ENCODE results near the gene PPM1G. TPM values are rescaled to one million over a fixed set of nuclear protein-coding genes. Genes with fewer than 3 reads are reported as not detected.

Gene PPM1G
- total RNA-seq, 1 experiment from 2014 or later: 140 TPM

DNA sequence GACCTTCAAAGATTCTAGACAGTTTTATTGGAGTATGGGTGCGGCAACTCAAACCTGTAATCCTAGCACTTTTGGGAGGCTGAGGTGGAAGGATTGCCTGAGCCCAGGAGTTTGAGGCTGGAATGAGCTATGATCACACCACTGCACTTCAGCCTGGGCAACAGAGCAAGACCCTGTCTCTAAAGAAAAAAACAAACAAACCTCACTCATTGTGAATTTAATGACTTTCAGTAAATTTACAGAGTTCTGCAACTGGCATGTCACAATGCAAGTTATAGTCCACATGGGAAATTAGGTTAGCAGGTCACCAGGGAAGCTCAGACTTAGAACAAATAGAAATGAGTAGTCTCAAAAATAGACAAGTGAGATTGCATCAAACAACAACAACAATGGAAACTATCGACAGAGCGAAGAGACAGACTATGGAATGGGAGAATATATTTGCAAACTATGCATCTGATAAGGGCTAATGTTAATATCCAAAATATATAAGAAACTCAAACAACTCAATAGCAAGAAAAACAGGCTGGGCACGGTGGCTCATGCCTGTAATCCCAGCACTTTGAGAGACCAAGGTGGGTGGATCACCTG lies 12.4 kb upstream of the PPM1G start:
- ChIA-PET POLR2A (no interaction called here), RAD21 (ENCODE audit: low non-redundant PET in 1 of 2, low total read pairs in 2 of 2, uncharacterized antibody in 2 of 2, unreplicated experiment in 2 of 2) (no interaction called here), CTCF (no interaction called here)
- ATAC-seq (no peak), DNase-seq (ENCODE audit: low read depth, low spot score) (no peak)
- H3K79me2 ChIP-seq (ENCODE audit: insufficient read depth, low read length): no peaks in the 10 kb centered on the region
- no peak overlapping the region for H3K9ac ChIP-seq (ENCODE audit: low read length)
- H3K4me2 ChIP-seq (ENCODE audit: low read length): no peak overlapping the region
- peaks cover 0 to 4% of the 10 kb centered on the region in 2 experiments; a peak in 2 of 4 replicates for H3K4me1 ChIP-seq (ENCODE audit: control insufficient read depth in 1 of 2, insufficient read depth in 2 of 2, low read length in 2 of 2)
- no peaks in the 10 kb centered on the region for H3K9me2 ChIP-seq (ENCODE audit: insufficient read depth)
- intact Hi-C loops (cut with micrococcal nuclease): loop anchor here (10.0 kb wide), 1 partner anchor 163 kb away; the partner anchor contains the start of gene ZNF512
- H3K27ac ChIP-seq (ENCODE audit: low read depth, low read length): no peak overlapping the region
- H3K36me3 ChIP-seq (ENCODE audit: control insufficient read depth in 1 of 2, insufficient read depth in 2 of 2, low read length in 2 of 2): no peaks in the 10 kb centered on the region
- TF ChIP-seq ELF1 (IDR thresholded peaks at IDR 0.05; ENCODE audit: borderline replicate concordance, low read depth): no peak
- no peak for TF ChIP-seq EGR1 (IDR thresholded peaks at IDR 0.05; ENCODE audit: low read depth)
- TF ChIP-seq, protein P1, sequence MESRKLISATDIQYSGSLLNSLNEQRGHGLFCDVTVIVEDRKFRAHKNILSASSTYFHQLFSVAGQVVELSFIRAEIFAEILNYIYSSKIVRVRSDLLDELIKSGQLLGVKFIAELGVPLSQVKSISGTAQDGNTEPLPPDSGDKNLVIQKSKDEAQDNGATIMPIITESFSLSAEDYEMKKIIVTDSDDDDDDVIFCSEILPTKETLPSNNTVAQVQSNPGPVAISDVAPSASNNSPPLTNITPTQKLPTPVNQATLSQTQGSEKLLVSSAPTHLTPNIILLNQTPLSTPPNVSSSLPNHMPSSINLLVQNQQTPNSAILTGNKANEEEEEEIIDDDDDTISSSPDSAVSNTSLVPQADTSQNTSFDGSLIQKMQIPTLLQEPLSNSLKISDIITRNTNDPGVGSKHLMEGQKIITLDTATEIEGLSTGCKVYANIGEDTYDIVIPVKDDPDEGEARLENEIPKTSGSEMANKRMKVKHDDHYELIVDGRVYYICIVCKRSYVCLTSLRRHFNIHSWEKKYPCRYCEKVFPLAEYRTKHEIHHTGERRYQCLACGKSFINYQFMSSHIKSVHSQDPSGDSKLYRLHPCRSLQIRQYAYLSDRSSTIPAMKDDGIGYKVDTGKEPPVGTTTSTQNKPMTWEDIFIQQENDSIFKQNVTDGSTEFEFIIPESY (IDR thresholded peaks at IDR 0.05; ENCODE audit: extremely low read depth, insufficient replicate concordance, low read length): no peak
- TF ChIP-seq EZH2 (IDR thresholded peaks at IDR 0.05): no peak
- no peak for TF ChIP-seq POLR2AphosphoS5 (IDR thresholded peaks at IDR 0.05; ENCODE audit: low read depth, low read length)
- no peak for TF ChIP-seq SRF (IDR thresholded peaks at IDR 0.05; ENCODE audit: low read depth)
- no peak for TF ChIP-seq EZH2phosphoT487 (IDR thresholded peaks at IDR 0.05; ENCODE audit: borderline replicate concordance)
- no peak for TF ChIP-seq JUND (IDR thresholded peaks at IDR 0.05)
- TF ChIP-seq, protein P2, sequence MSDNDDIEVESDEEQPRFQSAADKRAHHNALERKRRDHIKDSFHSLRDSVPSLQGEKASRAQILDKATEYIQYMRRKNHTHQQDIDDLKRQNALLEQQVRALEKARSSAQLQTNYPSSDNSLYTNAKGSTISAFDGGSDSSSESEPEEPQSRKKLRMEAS (IDR thresholded peaks at IDR 0.05): no peak
- TF ChIP-seq, protein P3, sequence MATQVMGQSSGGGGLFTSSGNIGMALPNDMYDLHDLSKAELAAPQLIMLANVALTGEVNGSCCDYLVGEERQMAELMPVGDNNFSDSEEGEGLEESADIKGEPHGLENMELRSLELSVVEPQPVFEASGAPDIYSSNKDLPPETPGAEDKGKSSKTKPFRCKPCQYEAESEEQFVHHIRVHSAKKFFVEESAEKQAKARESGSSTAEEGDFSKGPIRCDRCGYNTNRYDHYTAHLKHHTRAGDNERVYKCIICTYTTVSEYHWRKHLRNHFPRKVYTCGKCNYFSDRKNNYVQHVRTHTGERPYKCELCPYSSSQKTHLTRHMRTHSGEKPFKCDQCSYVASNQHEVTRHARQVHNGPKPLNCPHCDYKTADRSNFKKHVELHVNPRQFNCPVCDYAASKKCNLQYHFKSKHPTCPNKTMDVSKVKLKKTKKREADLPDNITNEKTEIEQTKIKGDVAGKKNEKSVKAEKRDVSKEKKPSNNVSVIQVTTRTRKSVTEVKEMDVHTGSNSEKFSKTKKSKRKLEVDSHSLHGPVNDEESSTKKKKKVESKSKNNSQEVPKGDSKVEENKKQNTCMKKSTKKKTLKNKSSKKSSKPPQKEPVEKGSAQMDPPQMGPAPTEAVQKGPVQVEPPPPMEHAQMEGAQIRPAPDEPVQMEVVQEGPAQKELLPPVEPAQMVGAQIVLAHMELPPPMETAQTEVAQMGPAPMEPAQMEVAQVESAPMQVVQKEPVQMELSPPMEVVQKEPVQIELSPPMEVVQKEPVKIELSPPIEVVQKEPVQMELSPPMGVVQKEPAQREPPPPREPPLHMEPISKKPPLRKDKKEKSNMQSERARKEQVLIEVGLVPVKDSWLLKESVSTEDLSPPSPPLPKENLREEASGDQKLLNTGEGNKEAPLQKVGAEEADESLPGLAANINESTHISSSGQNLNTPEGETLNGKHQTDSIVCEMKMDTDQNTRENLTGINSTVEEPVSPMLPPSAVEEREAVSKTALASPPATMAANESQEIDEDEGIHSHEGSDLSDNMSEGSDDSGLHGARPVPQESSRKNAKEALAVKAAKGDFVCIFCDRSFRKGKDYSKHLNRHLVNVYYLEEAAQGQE (IDR thresholded peaks at IDR 0.05; ENCODE audit: low read depth): no peak
- no peak for TF ChIP-seq SP1 (IDR thresholded peaks at IDR 0.05; ENCODE audit: low read depth)
- no peak for TF ChIP-seq YY1 (IDR thresholded peaks at IDR 0.05; ENCODE audit: extremely low read depth, insufficient replicate concordance, low read depth, low read length)
- no peaks in the 10 kb centered on the region for H3K27me3 ChIP-seq (ENCODE audit: insufficient read depth, low read length)
- BruUV-seq (replicated peaks): no TSS peak
- no peak overlapping the region for H3K4me3 ChIP-seq (replicated peaks in 1 of 2; ENCODE audit: low read depth in 1 of 2, low read length in 2 of 2)
- no peak overlapping the region for H2AFZ ChIP-seq (ENCODE audit: low read depth, low read length, poor library complexity, severe bottlenecking)
- H3K9me3 ChIP-seq (ENCODE audit: control insufficient read depth in 1 of 2, insufficient read depth in 1 of 2, low read depth in 1 of 2, low read length in 2 of 2): no peaks in the 10 kb centered on the region
- no peaks in the 10 kb centered on the region for H4K20me1 ChIP-seq (ENCODE audit: insufficient read depth)

Measured in HCT116 (cell line).